DMS 273 (cell line): ENCODE results near the gene ME2.
"Not testable (repeated sequence)": the region's sequence is repeated elsewhere in the genome, so short reads cannot be mapped to it uniquely, and the experiment has no call there.

Experiments used
- DNase-seq: peaks from one replicate; lab custom pipeline; 2025; ENCODE audit not compliant: unreplicated experiment; lab: John Stamatoyannopoulos, UW

Gene ME2

DNA sequence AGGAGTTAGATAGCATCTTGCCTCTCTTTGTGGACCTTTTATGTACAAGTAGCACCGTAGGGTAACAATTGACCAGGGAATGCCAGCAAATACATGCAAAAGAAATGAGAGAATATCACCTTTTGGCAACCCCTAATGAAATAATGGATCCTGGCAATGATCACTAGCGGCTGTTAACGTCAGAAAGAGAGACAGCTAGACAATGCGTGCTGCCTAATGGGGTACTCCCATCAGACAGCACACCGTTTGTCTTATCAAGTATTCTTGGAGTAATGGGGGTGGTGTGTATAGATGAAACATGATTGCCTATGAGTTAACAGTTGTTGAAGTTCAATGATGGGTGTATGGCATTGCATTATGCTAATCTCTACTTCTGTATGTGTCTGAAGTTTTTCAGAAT lies 90.5 kb downstream of the ME2 start:
- no peak for DNase-seq

GRCh38 chr18:50970006-50970405 lies 91.1 kb downstream of the ME2 start:
- peak; percentile 56 for DNase-seq

DNA sequence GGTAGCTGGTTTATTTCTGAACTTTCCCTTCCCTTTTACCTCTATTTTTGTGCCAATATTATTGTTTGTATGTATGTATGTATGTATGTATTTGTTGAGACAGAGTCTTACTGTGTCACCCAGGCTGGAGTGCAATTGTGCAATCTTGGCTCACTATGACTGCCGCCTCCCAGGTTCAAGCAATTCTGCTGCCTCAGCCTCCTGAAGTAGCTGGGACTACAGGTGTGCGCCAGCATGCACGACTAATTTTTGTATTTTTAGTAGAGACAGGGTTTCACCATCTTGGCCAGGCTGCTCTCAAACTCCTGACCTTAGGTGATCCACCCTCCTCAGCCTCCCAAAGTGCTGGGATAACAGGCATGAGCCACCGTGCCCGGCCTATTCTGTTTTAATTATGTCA lies 93.5 kb downstream of the ME2 start:
- not testable (repeated sequence) for DNase-seq

DNA sequence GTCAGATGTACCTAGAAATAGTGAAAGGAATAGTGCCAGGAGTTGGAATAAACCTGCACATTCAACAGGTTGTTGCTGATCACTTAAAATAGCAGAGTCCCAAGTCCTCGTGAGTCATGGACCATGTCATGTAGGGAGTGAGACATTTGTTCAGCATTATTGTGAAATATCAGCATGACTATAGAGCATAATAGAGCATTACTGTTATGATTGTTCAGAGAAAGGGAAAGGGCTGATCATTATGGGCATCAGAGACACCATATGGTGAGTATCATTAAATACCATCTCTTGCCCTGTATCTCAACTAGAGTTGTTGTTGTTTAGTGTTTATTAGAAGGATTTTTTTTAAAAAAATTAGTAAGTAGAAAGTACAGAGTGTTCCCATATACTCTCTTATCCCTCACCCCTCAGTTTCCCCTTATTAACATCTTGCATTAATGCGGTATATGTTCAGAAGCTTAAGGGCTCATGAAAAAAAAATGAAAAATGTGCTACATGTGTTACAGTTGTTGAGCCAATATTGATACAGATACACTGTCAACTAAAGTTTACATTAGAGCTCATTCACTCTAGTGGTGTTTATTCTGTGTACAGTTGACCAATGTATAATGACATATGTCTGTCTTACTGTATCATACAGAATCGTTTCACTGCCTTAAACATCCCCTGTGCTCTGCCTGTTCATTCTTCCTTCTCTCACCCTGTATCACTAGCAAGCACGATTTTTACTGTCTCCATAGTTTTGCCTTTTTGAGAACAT lies 94.6 kb downstream of the ME2 start:
- no peak for DNase-seq

- peak; percentile 8 for DNase-seq
Observed at GRCh38 chr18:50977037-50977760, 98.3 kb downstream of the ME2 start.

DNA sequence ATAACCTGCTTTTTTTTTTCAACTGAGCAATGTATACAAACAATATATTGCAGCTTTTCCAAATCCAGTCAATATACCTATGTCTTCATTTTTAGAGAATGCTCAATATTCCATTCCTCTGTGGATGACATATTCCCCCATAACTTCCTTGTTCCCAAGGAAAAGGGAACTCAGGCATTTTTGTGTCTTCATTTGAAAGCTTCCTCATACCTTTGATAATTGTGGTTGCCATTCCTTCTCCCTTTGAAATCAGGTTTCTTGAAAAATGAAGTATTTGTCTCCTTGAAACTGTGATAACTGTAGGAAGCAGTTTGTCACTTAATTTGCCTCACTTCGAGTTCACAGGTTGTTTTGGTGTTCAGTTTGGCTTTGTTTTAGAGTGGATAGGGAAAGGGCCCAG lies 102.5 kb downstream of the ME2 start:
- DNase-seq = no peak

DNA sequence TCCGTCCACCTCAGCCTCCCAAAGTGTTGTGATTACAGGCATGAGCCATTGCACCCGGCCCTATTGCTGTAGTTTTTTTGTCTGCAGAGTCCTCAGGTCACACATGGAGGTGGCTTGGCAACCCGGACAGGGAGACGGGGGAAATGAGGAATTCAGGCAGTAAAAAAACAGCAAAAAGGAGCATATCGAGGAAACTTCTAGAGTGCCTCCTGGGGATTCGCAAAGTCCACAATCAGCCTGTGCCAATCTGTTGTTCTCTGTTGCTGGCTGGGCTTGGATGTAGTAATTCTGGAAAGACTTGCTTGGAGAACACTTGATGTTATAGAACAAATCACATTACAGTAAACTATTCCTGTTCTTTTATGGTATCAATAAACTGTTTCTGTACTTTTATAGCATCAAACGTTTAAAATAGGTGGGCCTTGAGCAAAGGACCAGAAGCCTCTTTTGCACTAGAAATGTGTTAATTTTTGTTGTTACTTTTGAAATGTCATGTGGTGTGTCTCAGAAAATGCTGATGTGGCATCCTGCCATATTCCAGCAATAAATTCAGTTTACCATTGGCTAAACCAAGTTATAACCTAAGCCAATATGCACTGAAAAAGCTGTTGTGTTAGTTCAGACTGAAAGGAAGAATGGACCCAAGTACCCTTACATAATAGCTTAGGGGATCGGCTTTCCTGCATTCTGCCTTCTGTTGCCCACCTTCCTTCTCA lies 103.3 kb downstream of the ME2 start:
- peak; percentile 96 for DNase-seq

- DNase-seq = peak; percentile 96
Observed at GRCh38 chr18:50982802-50983179, 103.9 kb downstream of the ME2 start.

DNA sequence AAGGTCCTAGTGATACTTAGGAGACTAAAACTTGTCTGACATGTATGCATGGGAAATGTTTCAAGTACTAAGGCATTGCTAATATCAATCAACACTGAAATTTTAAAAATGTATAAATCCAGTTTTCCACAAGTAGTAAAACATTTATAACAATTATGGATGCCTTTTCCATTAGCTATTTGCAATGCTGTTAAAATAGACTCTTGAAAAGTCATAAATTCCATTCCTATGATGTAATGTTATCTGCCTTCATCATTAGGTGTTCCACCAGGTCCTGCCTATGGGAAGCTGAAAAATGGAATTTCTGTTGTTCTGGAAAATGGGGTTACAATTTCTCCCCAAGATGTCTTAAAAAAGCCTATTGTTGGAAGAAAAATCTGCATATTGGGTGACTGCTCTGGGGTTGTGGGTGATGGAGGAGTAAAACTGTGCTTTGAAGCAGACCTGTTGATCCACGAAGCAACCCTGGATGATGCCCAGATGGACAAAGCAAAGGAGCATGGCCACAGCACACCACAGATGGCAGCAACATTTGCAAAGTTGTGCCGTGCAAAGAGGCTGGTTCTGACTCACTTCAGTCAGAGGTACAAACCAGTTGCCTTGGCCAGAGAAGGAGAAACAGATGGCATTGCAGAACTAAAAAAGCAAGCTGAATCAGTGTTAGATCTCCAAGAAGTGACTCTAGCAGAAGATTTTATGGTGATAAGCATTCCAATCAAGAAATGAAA lies 107.6 kb downstream of the ME2 start:
- DNase-seq = peak; percentile 83

DNA sequence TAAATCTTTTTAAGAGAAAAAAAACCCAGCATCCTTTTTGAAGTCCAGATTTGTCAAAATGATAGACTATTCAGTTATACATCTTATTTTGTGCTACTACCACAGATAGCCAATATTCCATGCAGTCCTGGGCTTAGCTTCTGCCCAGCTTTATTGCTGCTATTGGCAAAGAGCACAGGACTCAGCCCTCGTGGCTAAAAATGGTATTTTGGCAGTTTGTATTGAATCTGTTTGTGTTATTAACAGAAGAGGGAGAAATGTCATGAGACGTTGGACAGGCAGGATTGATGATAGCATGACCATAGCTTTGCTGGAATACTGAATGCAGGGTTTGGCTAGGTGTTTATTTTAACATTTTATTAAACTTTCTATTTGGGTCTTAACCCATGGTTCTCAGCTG lies 108.3 kb downstream of the ME2 start:
- peak; percentile 46 for DNase-seq

GRCh38 chr18:50989711-50990110 lies 110.8 kb downstream of the ME2 start:
- DNase-seq = no peak

GRCh38 chr18:50992351-50992762 lies 113.4 kb downstream of the ME2 start:
- peak; percentile 38 for DNase-seq

- no peak for DNase-seq
Observed at GRCh38 chr18:50994031-50994430, 115.1 kb downstream of the ME2 start.

DNA sequence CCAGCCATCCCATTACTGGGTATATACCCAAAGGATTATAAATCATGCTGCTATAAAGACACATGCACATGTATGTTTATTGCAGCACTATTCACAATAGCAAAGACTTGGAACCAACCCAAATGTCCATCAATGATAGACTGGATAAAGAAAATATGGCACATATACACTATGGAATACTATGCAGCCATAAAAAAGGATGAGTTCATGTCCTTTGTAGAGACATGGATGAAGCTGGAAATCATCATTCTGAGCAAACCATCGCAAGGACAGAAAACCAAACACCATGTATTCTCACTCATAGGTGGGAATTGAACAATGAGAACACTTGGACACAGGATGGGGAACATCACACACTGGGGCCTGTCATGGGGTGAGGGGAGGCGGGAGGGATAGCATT lies 124.3 kb downstream of the ME2 start:
- not testable (repeated sequence) for DNase-seq
